A673 (cell line): ENCODE data around the gene VANGL2. TPM values are rescaled to one million over a fixed set of nuclear protein-coding genes. Genes with fewer than 3 reads are reported as not detected.

Experiments
- BruUV-seq: library from RNA; stranded (reverse); fragments of 400-500 nt; replicated peaks from 2 replicates; lab custom pipeline; 2021; lab: Mats Ljungman, UMichigan
- CTCF ChIA-PET: fragments of 300-600 bp; sonication (Branson Sonifier 250); formaldehyde crosslinking; loops from one replicate; lab custom pipeline; 2022; ENCODE audit warnings: antibody characterized with exemption; lab: Charles Lee
- POLR2A ChIA-PET: fragments of 300-600 bp; sonication (Branson Sonifier 250); formaldehyde crosslinking; loops from one replicate; lab custom pipeline; 2022; ENCODE audit warnings: antibody characterized with exemption; ENCODE audit not compliant: low non-redundant PET; lab: Charles Lee
- DNase-seq: peaks from one replicate; pipeline ENCODE4 v3.0.0-alpha.2; 2015; ENCODE audit warnings: low spot score
- H3K27ac ChIP-seq: fragments of 200-600 bp; sonication (generic); 2 replicates; pipeline ENCODE4 v1.5.1; 2016; ENCODE audit warnings: mixed run types, low read depth, mild to moderate bottlenecking, mixed read lengths, antibody characterized with exemption, low read length; ENCODE audit not compliant: poor library complexity, severe bottlenecking
- H3K27me3 ChIP-seq: fragments of 200-600 bp; sonication (generic); replicated peaks from 2 replicates; pipeline ENCODE4 v1.6.1; 2017; ENCODE audit warnings: mixed run types, low read depth, mild to moderate bottlenecking, mixed read lengths, antibody characterized with exemption, low read length; ENCODE audit not compliant: insufficient read depth, poor library complexity
- H3K36me3 ChIP-seq: fragments of 200-600 bp; sonication (generic); 2 replicates; pipeline ENCODE4 v1.6.1; 2016; ENCODE audit warnings: mixed run types, mild to moderate bottlenecking, mixed read lengths, antibody characterized with exemption, low read length; ENCODE audit not compliant: insufficient read depth, poor library complexity, severe bottlenecking
- H3K4me1 ChIP-seq: fragments of 200-600 bp; sonication (generic); 2 replicates; pipeline ENCODE4 v1.6.1; 2017; ENCODE audit warnings: mixed run types, mild to moderate bottlenecking, mixed read lengths, antibody characterized with exemption, low read length; ENCODE audit not compliant: insufficient read depth, poor library complexity, severe bottlenecking
- H3K4me3 ChIP-seq: fragments of 200-600 bp; sonication (generic); 2 replicates; pipeline ENCODE4 v1.5.1; 2016; ENCODE audit warnings: low read depth, mixed run types, mild to moderate bottlenecking, mixed read lengths, low read length; ENCODE audit not compliant: poor library complexity, severe bottlenecking
- H3K9me3 ChIP-seq: fragments of 200-600 bp; sonication (generic); 2 replicates; pipeline ENCODE4 v1.6.1; 2016; ENCODE audit warnings: mixed run types, low read depth, mild to moderate bottlenecking, mixed read lengths, antibody characterized with exemption, low read length; ENCODE audit not compliant: poor library complexity, severe bottlenecking
- EZH2 ChIP-seq: fragments of 200-600 bp; sonication (generic); IDR thresholded peaks from 2 replicates; pipeline ENCODE4 v1.6.1; 2017; ENCODE audit warnings: borderline replicate concordance, low read depth, mild to moderate bottlenecking, mixed read lengths, antibody characterized with exemption, low read length; ENCODE audit not compliant: poor library complexity, severe bottlenecking
- intact Hi-C: fragments of 100-400 bp; cut with micrococcal nuclease; formaldehyde crosslinking; loops from one replicate; pipeline ENCODE4 v1.10.0; 2022; ENCODE audit not compliant: unreplicated experiment
- total RNA-seq: library from RNA; stranded (reverse); gene quantifications from 2 replicates; pipeline ENCODE4 v1.2.3, GENCODE V29; 2021
- TF ChIP-seq, protein P1 (sequence below): fragments of 300-800, 200-600 bp; sonication (generic); conservative IDR thresholded peaks from 2 replicates; pipeline ENCODE4 v1.5.1; 2017; ENCODE audit warnings: low read depth, mild to moderate bottlenecking, antibody characterized with exemption, low read length, moderate library complexity, mixed read lengths

VANGL2 gene
- total RNA-seq, 1 experiment from 2014 or later: 20.9 TPM

DNA sequence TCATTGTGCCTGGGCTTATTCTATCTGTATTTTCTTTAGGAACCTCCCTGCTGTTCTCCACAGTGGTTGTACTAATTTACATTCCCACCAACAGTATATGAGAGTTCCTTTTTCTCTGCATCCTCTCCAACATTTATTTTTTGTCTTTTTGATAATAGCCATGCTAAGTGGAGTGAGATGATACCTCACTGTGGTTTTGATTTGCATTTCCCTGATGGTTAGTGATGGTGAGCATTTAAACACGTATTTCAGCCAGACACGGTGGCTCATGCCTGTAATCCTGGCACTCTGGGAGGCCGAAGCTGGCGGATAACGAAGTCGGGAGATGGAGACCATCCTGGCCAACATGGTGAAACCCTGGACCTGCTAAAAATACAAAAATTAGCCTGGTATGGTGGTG is 64.8 kb downstream of the VANGL2 start:
- TF ChIP-seq, protein P1, sequence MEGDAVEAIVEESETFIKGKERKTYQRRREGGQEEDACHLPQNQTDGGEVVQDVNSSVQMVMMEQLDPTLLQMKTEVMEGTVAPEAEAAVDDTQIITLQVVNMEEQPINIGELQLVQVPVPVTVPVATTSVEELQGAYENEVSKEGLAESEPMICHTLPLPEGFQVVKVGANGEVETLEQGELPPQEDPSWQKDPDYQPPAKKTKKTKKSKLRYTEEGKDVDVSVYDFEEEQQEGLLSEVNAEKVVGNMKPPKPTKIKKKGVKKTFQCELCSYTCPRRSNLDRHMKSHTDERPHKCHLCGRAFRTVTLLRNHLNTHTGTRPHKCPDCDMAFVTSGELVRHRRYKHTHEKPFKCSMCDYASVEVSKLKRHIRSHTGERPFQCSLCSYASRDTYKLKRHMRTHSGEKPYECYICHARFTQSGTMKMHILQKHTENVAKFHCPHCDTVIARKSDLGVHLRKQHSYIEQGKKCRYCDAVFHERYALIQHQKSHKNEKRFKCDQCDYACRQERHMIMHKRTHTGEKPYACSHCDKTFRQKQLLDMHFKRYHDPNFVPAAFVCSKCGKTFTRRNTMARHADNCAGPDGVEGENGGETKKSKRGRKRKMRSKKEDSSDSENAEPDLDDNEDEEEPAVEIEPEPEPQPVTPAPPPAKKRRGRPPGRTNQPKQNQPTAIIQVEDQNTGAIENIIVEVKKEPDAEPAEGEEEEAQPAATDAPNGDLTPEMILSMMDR: no peak
- TF ChIP-seq EZH2: no peak
- BruUV-seq: no TSS peak
- POLR2A ChIA-PET: no interaction called here

DNA sequence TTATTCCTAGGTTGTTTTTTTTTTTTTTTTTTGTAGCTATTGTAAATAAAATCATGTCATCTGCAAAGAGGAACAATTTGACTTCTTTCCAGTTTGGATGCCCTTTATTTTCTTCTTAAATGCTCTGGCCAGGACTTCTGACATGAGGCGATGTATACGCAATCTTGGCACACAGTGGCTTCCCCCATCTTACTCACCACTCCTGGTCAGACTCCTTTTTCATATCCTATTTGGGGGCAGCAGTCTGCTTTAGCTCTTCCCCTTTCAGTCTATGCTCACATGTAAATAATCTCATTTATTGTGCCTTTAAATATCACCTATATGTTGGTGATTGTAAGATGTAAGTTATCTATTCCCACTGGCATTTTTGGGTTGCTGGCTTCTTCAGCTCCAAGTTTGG is 66.6 kb downstream of the VANGL2 start:
- H3K27ac ChIP-seq: no peak overlapping the region
- TF ChIP-seq EZH2: no peak
- TF ChIP-seq, protein P1: no peak
- no peaks in the 10 kb centered on the region for H3K36me3 ChIP-seq
- no peak overlapping the region for H3K4me3 ChIP-seq
- no TSS peak for BruUV-seq
- intact Hi-C loops: no loop called here
- H3K27me3 ChIP-seq: peaks cover 4% of the 10 kb centered on the region
- ChIA-PET CTCF (no interaction called here), POLR2A (no interaction called here)
- no peaks in the 10 kb centered on the region for H3K9me3 ChIP-seq
- DNase-seq: no peak
- no peaks in the 10 kb centered on the region for H3K4me1 ChIP-seq

More for the DNA sequence above, 64.8 kb downstream of the VANGL2 start:
- H3K4me1 ChIP-seq: no peaks in the 10 kb centered on the region
- H3K36me3 ChIP-seq: no peaks in the 10 kb centered on the region
- DNase-seq: peak; percentile 25
- no peak overlapping the region for H3K4me3 ChIP-seq
- no peaks in the 10 kb centered on the region for H3K9me3 ChIP-seq
- CTCF ChIA-PET: no interaction called here
- intact Hi-C loops: no loop called here
- H3K27me3 ChIP-seq: no peaks in the 10 kb centered on the region
- H3K27ac ChIP-seq: no peak overlapping the region

DNA sequence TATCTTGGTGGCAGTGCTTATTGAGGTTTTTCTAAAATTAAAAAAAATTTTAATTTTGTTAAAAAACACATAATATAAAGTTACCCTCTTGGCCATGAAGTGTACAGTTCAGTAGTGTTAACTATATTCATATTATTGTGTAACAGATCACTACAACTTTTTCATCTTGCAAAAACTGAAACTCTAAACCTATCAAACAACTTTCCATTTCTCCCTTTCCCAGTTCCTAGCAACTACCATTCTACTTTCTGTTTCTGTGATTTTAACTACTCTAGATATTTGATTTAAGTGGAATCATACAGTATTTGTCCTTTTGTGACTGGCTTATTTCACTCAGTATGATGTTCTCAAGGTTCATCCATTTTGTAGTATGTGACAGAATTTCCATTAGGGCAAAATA is 67.2 kb downstream of the VANGL2 start:
- TF ChIP-seq EZH2: no peak
- TF ChIP-seq, protein P1: no peak
- Histone ChIP-seq H3K4me3 (no peak overlapping the region), H3K4me1 (no peaks in the 10 kb centered on the region), H3K27ac (no peak overlapping the region), H3K36me3 (no peaks in the 10 kb centered on the region), H3K9me3 (no peaks in the 10 kb centered on the region), H3K27me3 (peaks cover 4% of the 10 kb centered on the region)
- no TSS peak for BruUV-seq
- CTCF ChIA-PET: no interaction called here
- POLR2A ChIA-PET: no interaction called here
- intact Hi-C loops: no loop called here
- no peak for DNase-seq
